GM23338 (cell line): Measurements from ENCODE around the gene ZNHIT6. TPM values are rescaled to one million over a fixed set of nuclear protein-coding genes. Genes with fewer than 3 reads are reported as not detected.

Experiments used
- ATAC-seq: fragments of 200-7000 bp; cut with Tn5 transposase; 3 replicates; pipeline ENCODE4 v1.9.1; 2020
- DNase-seq: peaks from one replicate; pipeline ENCODE4 v3.0.0-alpha.2; 2015; ENCODE audit warnings: low spot score
- H2AFZ ChIP-seq: fragments of 200-600 bp; sonication (generic); 2 replicates; pipeline ENCODE4 v1.8.0; 2016; ENCODE audit warnings: antibody characterized with exemption, mild to moderate bottlenecking, moderate library complexity
- H3F3A ChIP-seq: fragments of 200-600 bp; sonication (generic); replicated peaks from 2 replicates; pipeline ENCODE4 v1.8.0; 2017; ENCODE audit warnings: antibody characterized with exemption, mixed run types, low read depth
- H3K27ac ChIP-seq: fragments of 200-600 bp; sonication (generic); 2 replicates; pipeline ENCODE4 v1.6.1; 2016; ENCODE audit warnings: low read depth
- H3K27me3 ChIP-seq: fragments of 200-600 bp; sonication (generic); 2 replicates; pipeline ENCODE4 v1.8.0; 2016; ENCODE audit warnings: mild to moderate bottlenecking, mixed run types, moderate library complexity; ENCODE audit not compliant: insufficient read depth
- H3K36me3 ChIP-seq: fragments of 200-600 bp; sonication (generic); 2 replicates; pipeline ENCODE4 v1.8.0; 2016; ENCODE audit warnings: mild to moderate bottlenecking; ENCODE audit not compliant: insufficient read depth
- H3K4me1 ChIP-seq: fragments of 200-600 bp; sonication (generic); 2 replicates; pipeline ENCODE4 v1.8.0; 2016; ENCODE audit warnings: mild to moderate bottlenecking, moderate library complexity; ENCODE audit not compliant: insufficient read depth
- H3K4me2 ChIP-seq: fragments of 200-600 bp; sonication (generic); 2 replicates; pipeline ENCODE4 v1.7.1; 2017; ENCODE audit warnings: mixed run types
- H3K4me3 ChIP-seq: fragments of 200-600 bp; sonication (generic); 2 replicates; pipeline ENCODE4 v1.6.1; 2016; ENCODE audit warnings: mixed run types
- H3K79me2 ChIP-seq: fragments of 200-600 bp; sonication (generic); replicated peaks from 2 replicates; pipeline ENCODE4 v1.8.0; 2017; ENCODE audit warnings: mild to moderate bottlenecking; ENCODE audit not compliant: insufficient read depth
- H3K9me2 ChIP-seq: fragments of 200-600 bp; sonication (generic); 2 replicates; pipeline ENCODE4 v1.8.0; 2017; ENCODE audit not compliant: insufficient read depth
- H4K20me1 ChIP-seq: fragments of 200-600 bp; sonication (generic); replicated peaks from 2 replicates; pipeline ENCODE4 v1.8.0; 2017; ENCODE audit warnings: mild to moderate bottlenecking; ENCODE audit not compliant: insufficient read depth
- H3K27ac Mint-ChIP-seq: 2 replicates; pipeline ENCODE4 v1.8.0; 2020; ENCODE audit warnings: inconsistent platforms, mild to moderate bottlenecking, moderate library complexity, mixed read lengths
- H3K27me3 Mint-ChIP-seq: 3 replicates; pipeline ENCODE4 v1.8.0; 2022; ENCODE audit warnings: low read depth, mild to moderate bottlenecking, moderate library complexity, mixed read lengths, inconsistent platforms; ENCODE audit not compliant: insufficient read depth, poor library complexity
- H3K36me3 Mint-ChIP-seq: 3 replicates; pipeline ENCODE4 v1.8.0; 2021; ENCODE audit warnings: low read depth, mild to moderate bottlenecking, inconsistent platforms, moderate library complexity, mixed read lengths
- H3K4me1 Mint-ChIP-seq: 3 replicates; pipeline ENCODE4 v1.8.0; 2020; ENCODE audit warnings: mild to moderate bottlenecking, inconsistent platforms, mixed read lengths
- H3K4me3 Mint-ChIP-seq: 3 replicates; pipeline ENCODE4 v1.8.0; 2021; ENCODE audit warnings: moderate library complexity, mild to moderate bottlenecking, inconsistent platforms, mixed read lengths
- H3K9me3 Mint-ChIP-seq: 3 replicates; pipeline ENCODE4 v1.8.0; 2020; ENCODE audit warnings: moderate library complexity, mild to moderate bottlenecking, inconsistent platforms, mixed read lengths
- EZH2 ChIP-seq: fragments of 200-600 bp; sonication (generic); IDR thresholded peaks from one replicate; pipeline ENCODE4 v1.8.0; 2017; ENCODE audit warnings: antibody characterized with exemption, mild to moderate bottlenecking, low read depth; ENCODE audit not compliant: unreplicated experiment
- STAT1 ChIP-seq: IDR thresholded peaks from one replicate; pipeline ENCODE4 v1.6.1; 2016; ENCODE audit warnings: antibody characterized with exemption; ENCODE audit not compliant: unreplicated experiment
- ZNF114 ChIP-seq: fragments of 250-450 bp; sonication (Bioruptor Pico); IDR thresholded peaks from 2 replicates; pipeline ENCODE4 v1.5.0; 2020; ENCODE audit warnings: mild to moderate bottlenecking, moderate library complexity
- ZNF462 ChIP-seq: fragments of 250-450 bp; sonication (Bioruptor Pico); IDR thresholded peaks from 2 replicates; pipeline ENCODE4 v1.5.0; 2020; ENCODE audit warnings: mild to moderate bottlenecking, moderate library complexity
- polyA plus RNA-seq: library from polyadenylated mRNA; unstranded; fragments of >200 nt; fragmentation: Nextera tagmentation; extraction: Ambion mirVana; gene quantifications from 2 replicates; pipeline ENCODE4 v1.2.1, GENCODE V29; 2016
- total RNA-seq: library from RNA; depleted of rRNA; stranded (reverse); fragments of >200 nt; shearing (Covaris generic); gene quantifications from 2 replicates; pipeline ENCODE4 v1.2.3, GENCODE V29; 2014
- TF ChIP-seq, protein P1 (sequence below), 2 experiments: fragments of 200-600 bp in 1 of 2; sonication (generic) in 1 of 2; conservative IDR thresholded peaks; 2 replicates each; pipeline versions ENCODE4 v1.5.1 to v1.6.1; 2016 to 2017; ENCODE audit warnings: antibody characterized with exemption in 2 of 2, low read depth in 2 of 2, mild to moderate bottlenecking in 2 of 2, moderate library complexity in 1 of 2

ZNHIT6 gene
- total and polyA plus RNA-seq, 2 experiments from 2014 or later: 17.3 to 20.9 TPM

DNA sequence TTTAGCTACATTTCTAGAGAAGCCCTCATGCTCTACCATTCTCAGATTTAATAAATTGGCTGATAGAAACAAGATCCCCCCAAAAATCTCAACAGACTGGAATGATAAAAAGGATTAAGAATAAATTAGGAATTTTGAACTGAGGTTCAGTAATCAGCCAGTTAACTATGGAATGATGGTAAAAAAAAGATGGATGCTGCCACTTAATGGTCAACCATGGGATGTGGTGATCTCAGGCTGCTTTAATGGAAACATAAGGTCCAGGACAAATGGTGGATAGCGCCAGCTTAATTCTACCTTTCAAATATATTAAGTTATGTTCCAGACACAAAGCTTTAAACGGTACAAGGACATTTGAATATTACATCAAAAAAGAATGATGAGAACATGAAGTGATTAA, 77.7 kb downstream of the ZNHIT6 start:
- H3K4me3 ChIP-seq: no peak overlapping the region
- H3F3A ChIP-seq: peaks cover 4% of the 10 kb centered on the region
- peaks cover 11% of the 10 kb centered on the region for H3K27me3 Mint-ChIP-seq
- no peaks in the 10 kb centered on the region for H3K79me2 ChIP-seq
- peak overlapping the region; percentile 88; the same call in 1 of the 2 replicates for H3K27ac ChIP-seq
- H3K4me1 ChIP-seq: peaks cover 18% of the 10 kb centered on the region
- H3K27me3 ChIP-seq: no peaks in the 10 kb centered on the region
- H3K4me2 ChIP-seq: no peak overlapping the region
- DNase-seq (no peak), ATAC-seq (no peak)
- H3K9me3 Mint-ChIP-seq: 0 out of 3 replicates have a peak, but pooled peaks cover 4% of the 10 kb centered on the region
- H3K36me3 ChIP-seq: no peaks in the 10 kb centered on the region; the same call in 1 of the 2 replicates
- peaks cover 17% of the 10 kb centered on the region for H3K4me1 Mint-ChIP-seq
- TF ChIP-seq STAT1 (no peak), EZH2 (no peak), ZNF114 (CRISPR knock-in tag) (no peak), ZNF462 (CRISPR knock-in tag) (no peak)
- TF ChIP-seq, protein P1, sequence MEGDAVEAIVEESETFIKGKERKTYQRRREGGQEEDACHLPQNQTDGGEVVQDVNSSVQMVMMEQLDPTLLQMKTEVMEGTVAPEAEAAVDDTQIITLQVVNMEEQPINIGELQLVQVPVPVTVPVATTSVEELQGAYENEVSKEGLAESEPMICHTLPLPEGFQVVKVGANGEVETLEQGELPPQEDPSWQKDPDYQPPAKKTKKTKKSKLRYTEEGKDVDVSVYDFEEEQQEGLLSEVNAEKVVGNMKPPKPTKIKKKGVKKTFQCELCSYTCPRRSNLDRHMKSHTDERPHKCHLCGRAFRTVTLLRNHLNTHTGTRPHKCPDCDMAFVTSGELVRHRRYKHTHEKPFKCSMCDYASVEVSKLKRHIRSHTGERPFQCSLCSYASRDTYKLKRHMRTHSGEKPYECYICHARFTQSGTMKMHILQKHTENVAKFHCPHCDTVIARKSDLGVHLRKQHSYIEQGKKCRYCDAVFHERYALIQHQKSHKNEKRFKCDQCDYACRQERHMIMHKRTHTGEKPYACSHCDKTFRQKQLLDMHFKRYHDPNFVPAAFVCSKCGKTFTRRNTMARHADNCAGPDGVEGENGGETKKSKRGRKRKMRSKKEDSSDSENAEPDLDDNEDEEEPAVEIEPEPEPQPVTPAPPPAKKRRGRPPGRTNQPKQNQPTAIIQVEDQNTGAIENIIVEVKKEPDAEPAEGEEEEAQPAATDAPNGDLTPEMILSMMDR (conservative IDR thresholded peaks at IDR 0.05; ENCODE audit: low read depth in 2 of 2): peak; percentile 11 to 49; a peak in 3 of 4 replicates
- H3K4me3 Mint-ChIP-seq: no peak overlapping the region
- H3K9me2 ChIP-seq: peaks cover 20% of the 10 kb centered on the region; the same call in 1 of the 2 replicates
- no peaks in the 10 kb centered on the region for H4K20me1 ChIP-seq
- peaks cover 13% of the 10 kb centered on the region for H3K36me3 Mint-ChIP-seq
- no peak overlapping the region for H3K27ac Mint-ChIP-seq
- H2AFZ ChIP-seq: no peak overlapping the region
